Thyroid gland (tissue), 4 donors: Measurements from ENCODE around the gene HES1. TPM values are rescaled to one million over a fixed set of nuclear protein-coding genes. Genes with fewer than 3 reads are reported as not detected.
A peak's percentile ranks its signal among the peaks of the same experiment; 100 is the strongest.

Source experiments
- DNase-seq, 2 donors: peaks; one replicate each; pipeline ENCODE4 v3.0.0-alpha.2; 2019
- H3K27ac ChIP-seq, 3 donors: fragments of 200-600 bp; sonication (generic); 1 replicate in 2 of 3; 2 replicates in 1 of 3; pipeline ENCODE4 v1.5.1; 2016 to 2019; ENCODE audit warnings: mild to moderate bottlenecking in 1 of 3, moderate library complexity in 1 of 3
- H3K27me3 ChIP-seq: fragments of 200-600 bp; sonication (generic); one replicate; pipeline ENCODE4 v1.5.1; 2019
- H3K36me3 ChIP-seq, 2 donors: fragments of 200-600 bp; sonication (generic); one replicate each; pipeline ENCODE4 v1.5.1; 2016 to 2019
- H3K4me1 ChIP-seq, 2 donors: fragments of 200-600 bp; sonication (generic); one replicate each; pipeline ENCODE4 v1.5.1; 2017 to 2019
- H3K4me3 ChIP-seq, 3 donors: fragments of 200-600 bp; sonication (generic); replicated peaks in 1 of 3; 1 replicate in 2 of 3; 2 replicates in 1 of 3; pipeline ENCODE4 v1.5.1; 2016; ENCODE audit warnings: mild to moderate bottlenecking in 1 of 3
- H3K9me3 ChIP-seq: fragments of 200-600 bp; sonication (generic); one replicate; pipeline ENCODE4 v1.5.1; 2017
- CTCF ChIP-seq, 6 experiments: fragments of 200-600 bp in 3 of 6; fragments of 450-650 bp in 3 of 6; sonication (generic) in 3 of 6; IDR thresholded peaks; one replicate each; pipeline ENCODE4 v1.5.1; 2016 to 2019; ENCODE audit warnings: antibody characterized with exemption in 6 of 6, mild to moderate bottlenecking in 2 of 6, inconsistent platforms in 1 of 6, moderate library complexity in 1 of 6
- POLR2A ChIP-seq, 2 donors: fragments of 450-650 bp; IDR thresholded peaks; one replicate each; pipeline ENCODE4 v1.6.1; 2017; ENCODE audit warnings: antibody characterized with exemption in 2 of 2, mild to moderate bottlenecking in 2 of 2, moderate library complexity in 1 of 2
- WGBS, 2 donors: methylation state at CpG; one replicate each; pipeline ENCODE4 v1.1.5; 2017; 5-methylcytosine and 5-hydroxymethylcytosine counted together
- intact Hi-C: fragments of 100-400 bp; cut with DNase I; formaldehyde crosslinking; loops from one replicate; pipeline ENCODE4 v1.15.1; 2023
- total RNA-seq, 4 donors: library from RNA; depleted of rRNA; stranded (reverse); fragments of >200 nt; gene quantifications; one replicate each; pipeline ENCODE4 v1.2.3, GENCODE V29; 2016

HES1 gene
- total RNA-seq, 4 donors from 2014 or later: 127 to 193 (median 159) TPM

- WGBS, 2 donors: 94 to 95% methylated on average over 8 of the region's 9 CpGs
- intact Hi-C loops: no loop called here
- no peak overlapping the region for H3K27ac ChIP-seq
- H3K9me3 ChIP-seq: no peaks in the 10 kb centered on the region
- H3K4me1 ChIP-seq: peaks cover 5 to 9% of the 10 kb centered on the region in 2 donors
- no peak overlapping the region for H3K4me3 ChIP-seq
- H3K27me3 ChIP-seq: no peaks in the 10 kb centered on the region
- no peak for DNase-seq
- TF ChIP-seq CTCF (IDR thresholded peaks at IDR 0.05): no peak
- TF ChIP-seq POLR2A (IDR thresholded peaks at IDR 0.05): no peak
- H3K36me3 ChIP-seq: no peaks in the 10 kb centered on the region
These were observed 25.5 kb upstream of the HES1 start for GRCh38 chr3:194110483-194110882.

DNA sequence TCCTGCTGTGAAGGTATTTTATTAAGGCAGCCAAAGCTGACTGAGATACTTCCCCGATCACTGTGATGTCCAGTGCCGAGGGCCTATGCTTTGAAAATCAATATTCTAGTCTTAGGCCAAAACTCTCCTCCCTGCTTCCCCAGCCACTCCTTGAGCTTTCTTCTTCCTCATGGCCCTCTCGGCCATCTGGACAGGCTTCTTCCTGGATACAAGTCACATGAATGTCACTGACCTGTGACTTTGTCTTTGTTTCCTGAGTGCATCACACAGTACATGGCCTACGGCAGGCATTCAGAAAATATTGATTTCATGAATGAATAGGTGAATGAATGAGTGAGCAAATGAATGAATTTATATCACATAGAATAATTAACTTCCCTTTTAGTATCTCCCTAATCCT lies 24.6 kb upstream of the HES1 start:
- no peak overlapping the region for H3K4me3 ChIP-seq
- H3K36me3 ChIP-seq: no peaks in the 10 kb centered on the region
- intact Hi-C loops: no loop called here
- no peaks in the 10 kb centered on the region for H3K9me3 ChIP-seq
- TF ChIP-seq POLR2A (IDR thresholded peaks at IDR 0.05): no peak
- no peak for TF ChIP-seq CTCF (IDR thresholded peaks at IDR 0.05)
- no peaks in the 10 kb centered on the region for H3K27me3 ChIP-seq
- H3K27ac ChIP-seq: no peak overlapping the region
- peaks cover 5 to 9% of the 10 kb centered on the region in 2 donors for H3K4me1 ChIP-seq
- DNase-seq: no peak
- 88 to 94% methylated on average over 4 of the region's 4 CpGs for WGBS, 2 donors

DNA sequence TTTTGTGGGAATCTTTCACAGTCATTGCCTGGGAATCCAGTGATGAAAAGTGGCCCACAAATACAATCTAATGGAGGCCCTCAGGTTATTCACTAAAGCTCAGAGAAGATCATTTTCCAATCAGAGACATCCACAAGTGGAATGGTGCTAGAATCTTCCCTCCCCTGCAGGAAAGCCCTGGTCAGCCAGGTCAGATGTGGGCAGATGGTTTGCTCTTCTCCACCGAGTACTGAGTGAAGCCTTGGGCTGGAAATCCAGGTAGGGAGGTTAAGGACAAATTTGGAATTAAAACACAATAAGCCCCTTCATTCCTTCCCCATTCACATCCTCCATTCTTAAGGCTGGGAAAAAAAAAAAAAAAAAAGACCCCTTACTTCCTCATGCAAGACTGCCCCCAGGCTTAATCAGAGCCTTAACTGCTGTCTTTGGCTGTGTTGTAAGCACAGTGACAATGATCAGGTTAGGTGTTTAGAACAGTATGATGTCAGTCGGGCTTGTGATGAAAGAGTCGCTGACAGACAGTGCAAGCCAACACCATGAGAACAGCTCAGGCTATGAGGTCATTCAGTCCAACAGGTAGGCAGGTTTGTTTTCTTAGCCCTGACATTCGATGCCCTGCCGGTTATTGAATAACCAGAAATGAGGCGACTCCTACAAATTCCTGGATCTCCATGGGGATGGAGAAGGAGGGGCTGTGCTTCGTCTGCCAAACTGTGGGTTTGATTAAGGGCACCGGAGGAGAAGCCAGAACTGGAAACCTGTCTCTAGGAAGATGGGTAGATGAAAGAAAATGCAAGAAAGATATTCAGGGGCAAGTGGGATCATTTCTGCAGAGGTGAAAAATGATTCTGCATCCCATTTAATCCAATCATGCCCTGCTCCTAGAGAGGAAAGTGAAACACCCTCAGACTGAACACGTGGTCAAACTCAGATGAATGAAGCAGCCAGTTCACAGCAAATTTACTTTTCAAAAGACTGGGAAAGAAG lies 23.5 kb upstream of the HES1 start:
- H3K27ac ChIP-seq: peak overlapping the region in 1 of 3 donors; percentile 29
- H3K36me3 ChIP-seq: no peaks in the 10 kb centered on the region
- WGBS, 2 donors: 37 to 40% methylated on average over 9 of the region's 9 CpGs
- TF ChIP-seq POLR2A (IDR thresholded peaks at IDR 0.05) (no peak), CTCF (IDR thresholded peaks at IDR 0.05) (no peak)
- H3K9me3 ChIP-seq: no peaks in the 10 kb centered on the region
- DNase-seq: peak; percentile 82
- peaks cover 11 to 16% of the 10 kb centered on the region in 2 donors for H3K4me1 ChIP-seq
- H3K27me3 ChIP-seq: no peaks in the 10 kb centered on the region
- H3K4me3 ChIP-seq: no peak overlapping the region
- intact Hi-C loops: no loop called here

- WGBS, 2 donors: 93 to 97% methylated on average over 7 of the region's 7 CpGs
- H3K4me1 ChIP-seq: peaks cover 15 to 16% of the 10 kb centered on the region in 2 donors
- H3K4me3 ChIP-seq: no peak overlapping the region
- no peaks in the 10 kb centered on the region for H3K9me3 ChIP-seq
- H3K36me3 ChIP-seq: no peaks in the 10 kb centered on the region
- H3K27ac ChIP-seq: no peak overlapping the region
- DNase-seq: no peak
- intact Hi-C loops: no loop called here
- no peak for TF ChIP-seq POLR2A (IDR thresholded peaks at IDR 0.05)
- no peak for TF ChIP-seq CTCF (IDR thresholded peaks at IDR 0.05)
- no peaks in the 10 kb centered on the region for H3K27me3 ChIP-seq
These were observed 21.8 kb upstream of the HES1 start for GRCh38 chr3:194114123-194114522.
